GM21447 (cell line): ENCODE results near the gene RETREG2.

Experiments
- ATAC-seq: cut with Tn5 transposase; IDR thresholded peaks from one replicate; pipeline ENCODE4 v1.9.1; 2021; ENCODE audit not compliant: unreplicated experiment

The RETREG2 gene

DNA sequence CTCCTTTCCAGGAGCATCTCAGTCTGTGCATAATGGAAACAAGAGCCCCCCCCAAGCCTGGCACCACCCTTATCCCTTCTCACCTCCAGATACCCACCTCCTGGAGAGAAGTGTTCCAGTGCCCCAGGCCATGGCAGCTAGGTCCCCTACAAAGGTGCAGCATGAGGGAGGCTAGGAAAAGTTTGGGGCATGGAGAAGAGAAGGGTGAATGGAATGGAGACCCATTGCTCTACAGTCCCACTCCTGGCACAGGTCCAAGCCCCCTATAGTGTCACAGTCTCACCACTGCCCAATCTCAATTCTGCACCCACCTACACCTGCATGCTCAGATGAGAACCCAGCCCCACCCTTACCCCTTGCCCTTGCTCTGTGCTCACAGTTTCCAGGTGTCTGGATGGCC, 9.1 kb upstream of the RETREG2 start:
- ATAC-seq: no peak

DNA sequence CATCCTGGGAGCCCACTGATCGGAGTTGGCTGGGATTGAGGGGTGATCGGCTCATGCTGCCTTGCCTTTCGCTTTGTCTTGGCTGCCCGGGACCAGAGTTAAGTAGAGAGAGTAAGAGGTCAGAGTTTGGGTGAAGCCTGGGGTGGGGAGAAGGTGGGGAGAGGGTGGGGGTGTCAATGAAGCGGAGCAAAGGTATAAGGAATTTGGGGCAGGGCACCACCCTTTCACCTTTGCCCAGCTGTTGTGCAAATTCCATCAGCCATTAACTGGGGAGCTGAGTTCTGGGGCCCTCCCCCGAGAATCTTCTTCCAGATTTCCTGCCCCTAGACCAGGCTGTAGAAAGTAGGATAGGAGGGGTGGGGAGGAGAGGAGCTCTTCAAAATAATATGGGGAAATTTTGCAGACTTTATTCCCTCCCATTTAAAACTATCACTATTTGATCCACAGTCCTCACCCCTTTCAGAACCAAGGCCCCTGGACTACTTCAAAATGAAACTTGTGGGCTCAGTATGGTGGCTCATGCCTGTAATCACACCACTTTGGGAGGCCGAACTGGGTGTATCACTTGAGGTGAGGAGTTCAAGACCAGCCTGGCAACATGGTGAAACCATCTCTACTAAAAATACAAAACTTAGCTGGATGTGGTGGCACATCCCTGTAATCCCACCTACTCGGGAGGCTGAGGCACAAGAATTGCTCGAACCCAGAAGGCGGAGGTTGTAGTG, 8.0 kb upstream of the RETREG2 start, which contains the start of gene SLC23A3:
TSS of gene SLC23A3 (minus strand) at position 100 of the 725 bp plus-strand sequence. CDS start at position 55, 45 bp downstream.
- ATAC-seq: no peak

DNA sequence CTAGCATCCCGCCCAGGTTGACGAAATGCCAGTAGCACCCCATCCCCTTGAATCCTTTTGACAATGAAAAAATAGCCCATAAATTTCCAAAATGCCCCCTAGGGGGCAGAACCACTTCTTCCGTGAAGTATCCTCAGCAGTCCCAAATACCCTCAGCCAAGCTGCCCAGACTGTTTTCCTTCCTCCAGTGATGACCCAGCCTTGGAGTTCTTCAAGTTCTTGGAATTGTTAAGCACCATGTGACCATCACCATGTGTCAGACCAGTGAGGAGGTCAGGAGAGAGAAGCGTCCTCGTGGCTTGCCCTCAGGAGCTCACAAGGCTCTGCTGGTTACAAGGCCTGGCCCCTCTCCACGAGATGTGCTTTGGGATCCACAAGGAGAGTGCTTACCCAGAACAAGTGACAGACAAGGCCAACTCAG, 6.8 kb upstream of the RETREG2 start:
- no peak for ATAC-seq

DNA sequence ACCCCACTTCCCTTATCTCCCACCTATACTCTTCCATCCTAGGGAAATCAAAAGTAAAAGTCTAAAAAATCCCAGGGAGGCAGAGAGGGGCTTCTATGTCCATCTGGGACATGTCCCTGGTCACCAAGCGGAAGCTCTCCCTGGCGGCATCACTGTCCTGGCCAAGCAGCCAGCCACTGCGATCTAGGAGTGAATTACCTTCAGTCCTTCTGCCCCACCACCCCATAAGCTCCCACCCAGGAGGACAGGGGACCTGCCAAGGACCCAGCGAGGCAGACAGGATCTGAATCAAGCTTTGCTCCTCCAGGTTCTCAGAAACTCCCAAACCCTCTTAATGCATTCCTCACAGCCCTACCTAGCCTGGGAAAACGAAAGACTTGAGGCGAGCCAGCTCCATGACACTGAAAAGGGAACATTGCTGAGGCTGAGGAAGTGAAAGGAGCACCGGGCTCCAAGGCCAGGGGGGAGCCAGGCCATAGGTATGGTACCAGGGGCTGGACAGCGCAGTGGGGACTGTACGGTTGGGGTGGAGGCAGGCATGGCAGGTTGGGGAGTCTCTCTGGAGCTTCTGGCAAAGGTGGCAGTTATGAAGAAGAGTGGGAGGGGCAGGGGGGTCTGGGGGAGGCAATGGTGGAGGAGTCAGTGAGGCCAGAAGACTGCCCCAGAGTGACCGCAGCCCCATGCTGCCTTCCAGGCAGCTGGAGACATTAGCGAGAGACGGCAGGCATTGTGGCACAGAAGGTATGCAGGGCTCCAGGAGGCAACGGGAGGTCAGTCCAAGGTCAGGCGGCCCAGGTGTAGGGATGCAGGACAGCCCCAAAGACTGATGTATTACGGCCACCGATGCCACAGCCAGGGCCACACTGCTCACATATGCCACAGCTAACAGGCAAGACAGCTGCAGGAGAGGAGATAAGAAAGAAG, 5.6 kb upstream of the RETREG2 start:
- no peak for ATAC-seq

DNA sequence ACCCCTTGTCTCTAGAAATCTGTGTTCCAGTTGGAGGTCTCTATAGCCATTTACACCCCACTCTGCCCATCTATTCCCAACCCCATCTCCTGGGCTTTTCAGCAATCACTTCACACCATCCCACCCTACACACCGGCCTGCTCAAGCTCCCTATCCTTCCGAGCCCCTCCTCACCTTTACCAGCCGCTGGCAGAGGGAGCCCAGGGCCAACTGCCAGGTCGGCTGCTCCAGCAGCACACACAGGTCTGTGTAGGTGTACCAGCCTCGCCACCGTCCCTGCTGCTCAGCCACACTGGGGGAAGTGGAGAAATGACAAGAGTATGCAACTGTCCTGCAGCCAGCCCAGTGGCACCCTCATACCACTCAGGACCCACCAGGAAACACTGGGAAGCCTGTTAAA, 4.9 kb upstream of the RETREG2 start:
- ATAC-seq: no peak

DNA sequence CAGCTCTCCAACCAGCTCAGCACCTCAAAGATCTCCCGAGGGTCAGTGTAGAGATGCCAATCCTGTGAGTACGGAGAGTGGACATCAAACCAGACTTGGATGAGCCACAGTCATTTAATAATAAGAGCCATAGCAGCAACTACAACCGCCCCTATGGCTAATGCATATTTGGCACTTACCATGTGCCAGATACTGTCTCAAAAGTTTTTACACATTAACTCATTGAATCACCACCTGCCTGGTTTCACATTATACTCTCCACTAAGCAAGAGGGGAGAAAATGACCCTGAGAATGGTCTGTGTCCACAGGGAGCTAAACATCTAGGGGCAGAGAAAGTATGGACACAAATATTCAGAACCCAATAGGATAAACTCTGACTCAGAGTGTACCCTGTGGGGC, 3.9 kb upstream of the RETREG2 start:
- ATAC-seq: no peak

DNA sequence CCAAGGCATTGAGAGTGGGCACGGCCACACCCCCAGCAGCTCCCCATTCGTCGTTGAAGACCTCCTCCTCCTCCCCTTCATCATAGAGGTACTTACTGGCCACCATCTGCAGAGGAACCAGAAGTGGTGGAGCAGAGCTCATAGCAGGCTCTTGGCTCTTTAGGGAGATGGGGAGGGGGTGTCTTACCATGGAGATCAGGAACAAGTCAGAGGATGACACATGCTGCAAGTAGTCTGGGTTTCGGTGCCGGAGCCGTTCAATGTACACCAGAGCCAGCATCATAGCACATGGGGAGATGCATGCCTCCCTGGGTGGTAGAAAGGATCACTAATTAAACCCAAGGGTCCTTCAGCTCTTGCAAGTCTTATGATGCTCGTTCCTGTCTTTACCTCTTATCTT, 3.3 kb upstream of the RETREG2 start:
- ATAC-seq: no peak

DNA sequence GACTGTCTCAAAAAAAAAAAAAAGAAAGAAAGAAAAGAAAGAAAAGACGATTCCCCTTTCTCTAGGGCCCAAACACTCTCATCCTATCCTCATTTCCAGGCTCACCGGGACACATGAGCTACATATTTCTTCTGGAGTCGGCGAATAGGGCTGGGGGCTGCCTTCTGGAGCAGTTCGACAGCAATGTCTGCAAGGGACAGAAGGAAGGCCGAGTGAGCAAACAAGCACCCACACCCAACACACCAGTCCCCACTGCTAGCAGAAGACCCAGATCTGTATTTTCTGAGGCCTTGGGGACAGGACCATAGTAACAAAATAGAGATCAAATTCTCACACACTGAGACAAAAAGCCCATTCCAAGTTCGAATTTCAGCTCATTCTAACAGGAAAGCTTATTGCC, 2.6 kb upstream of the RETREG2 start:
- no peak for ATAC-seq

DNA sequence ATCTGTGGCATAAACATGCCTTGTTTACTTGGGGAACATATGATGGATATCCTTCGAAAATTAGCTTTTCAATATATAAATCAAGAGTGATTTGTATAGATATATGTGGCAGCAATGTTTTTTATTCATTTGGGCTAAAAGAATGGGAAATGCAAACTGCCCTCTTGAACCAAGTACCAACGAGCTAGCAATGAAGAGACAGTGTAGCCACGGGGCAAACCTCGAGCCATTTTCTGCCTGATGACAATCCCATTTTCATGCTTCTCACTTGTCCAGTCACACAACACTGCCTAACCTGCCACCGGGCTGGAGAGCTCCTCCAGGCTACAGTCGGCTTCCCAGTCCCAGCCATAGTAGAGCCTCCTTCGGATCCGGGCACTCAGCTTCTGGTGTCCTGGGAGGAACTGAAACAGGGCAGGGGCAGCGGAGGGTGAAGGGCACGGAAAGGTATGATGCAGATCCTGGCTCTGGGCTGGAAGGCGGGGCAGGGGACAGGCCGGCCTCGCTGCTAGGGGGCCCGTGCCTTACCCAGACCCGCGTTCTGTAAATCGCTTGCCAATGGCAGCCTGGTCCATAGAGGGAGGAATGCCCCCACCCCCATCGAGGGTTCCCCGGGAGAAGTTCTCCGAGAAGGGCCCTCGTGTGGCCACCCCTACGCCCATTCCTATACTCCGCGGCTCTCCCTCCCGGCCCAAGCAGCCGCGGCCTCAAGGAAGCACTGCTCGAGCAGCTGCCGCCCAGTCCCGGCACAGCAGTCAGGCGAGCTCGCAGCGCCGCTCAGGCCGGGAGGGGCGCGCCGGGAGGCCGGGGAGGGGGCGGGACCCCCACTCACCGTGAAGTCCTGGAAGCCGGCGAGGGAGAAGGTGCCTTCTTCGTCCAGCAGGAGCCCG, 1.9 kb upstream of the RETREG2 start:
- ATAC-seq: peak; percentile 41

DNA sequence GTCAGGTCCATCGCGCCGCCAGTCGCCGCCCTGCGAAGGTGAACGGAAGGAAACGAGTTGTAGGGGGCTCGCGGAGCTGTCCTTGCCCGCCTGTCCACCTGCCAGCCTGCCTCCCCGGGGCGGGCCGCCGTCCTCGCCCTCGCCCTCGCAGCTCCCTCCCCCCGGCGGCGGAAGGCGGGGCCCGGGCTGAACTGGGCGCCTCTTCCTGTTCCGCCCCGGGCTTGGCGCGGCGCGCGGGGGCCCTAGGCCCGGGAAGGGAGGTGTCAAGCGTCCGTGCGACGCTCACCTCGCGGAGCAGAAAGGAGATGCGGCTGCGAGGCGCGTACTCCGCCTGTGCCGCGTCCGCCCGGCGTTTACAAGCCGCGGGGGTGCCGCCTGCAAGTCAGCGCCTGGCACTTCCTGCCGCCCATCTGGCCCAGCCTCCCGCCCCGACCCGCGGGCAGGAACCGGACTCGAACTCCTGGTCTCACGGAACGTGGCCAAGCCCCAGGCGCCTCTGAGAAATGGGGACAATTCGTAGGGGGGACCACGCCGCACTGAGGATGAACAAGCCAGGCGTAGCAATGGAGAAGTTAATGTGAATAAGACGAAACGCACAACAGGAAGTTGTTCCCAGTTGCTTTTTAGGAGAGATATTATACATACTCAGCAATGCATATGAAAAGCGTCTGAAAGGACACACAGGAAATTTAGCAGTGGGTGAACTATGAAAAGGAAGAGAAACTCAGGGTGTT, 1.1 kb upstream of the RETREG2 start, which contains the start of gene CNPPD1:
TSS of gene CNPPD1 (minus strand) at position 108 of the 734 bp plus-strand sequence. CDS start at position 11, 97 bp downstream.
- ATAC-seq: peak; percentile 65

DNA sequence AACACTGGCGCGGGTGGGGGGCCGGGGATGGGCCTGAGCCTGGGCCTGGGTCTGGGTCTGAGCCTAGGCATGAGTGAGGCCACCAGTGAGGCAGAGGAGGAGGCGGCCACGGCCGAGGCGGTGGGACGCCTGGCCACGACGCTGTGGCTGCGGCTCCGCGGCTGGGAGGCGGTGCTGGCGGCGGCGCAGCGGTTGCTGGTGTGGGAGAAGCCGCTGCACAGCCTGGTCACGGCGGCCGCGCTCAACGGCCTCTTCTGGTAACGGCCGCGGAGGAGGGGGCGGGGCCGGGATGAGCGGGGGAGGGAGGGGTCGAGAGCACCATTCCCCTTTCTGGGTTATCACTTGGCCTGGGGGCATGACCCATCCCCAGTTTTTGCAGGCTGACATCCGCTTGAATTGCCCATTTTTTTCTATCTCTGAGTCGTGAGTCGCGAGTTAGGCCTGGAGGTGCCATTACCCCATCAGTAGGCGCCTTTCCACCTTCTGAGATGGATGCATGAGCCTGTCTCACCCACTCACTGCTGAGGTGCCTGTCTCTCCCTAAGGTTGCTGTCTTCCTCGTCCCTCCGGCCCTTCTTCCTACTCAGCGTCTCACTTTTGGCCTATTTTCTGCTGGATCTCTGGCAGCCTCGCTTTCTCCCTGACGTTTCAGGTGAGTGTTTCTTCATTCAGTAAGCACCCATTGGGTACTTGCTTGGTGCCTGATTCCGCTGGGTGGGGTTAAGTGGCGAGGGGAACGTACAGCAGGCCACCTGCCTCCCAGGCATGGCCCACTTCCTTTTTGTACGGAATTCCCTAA, 501 bp downstream of the RETREG2 start:
- ATAC-seq: peak; percentile 13

DNA sequence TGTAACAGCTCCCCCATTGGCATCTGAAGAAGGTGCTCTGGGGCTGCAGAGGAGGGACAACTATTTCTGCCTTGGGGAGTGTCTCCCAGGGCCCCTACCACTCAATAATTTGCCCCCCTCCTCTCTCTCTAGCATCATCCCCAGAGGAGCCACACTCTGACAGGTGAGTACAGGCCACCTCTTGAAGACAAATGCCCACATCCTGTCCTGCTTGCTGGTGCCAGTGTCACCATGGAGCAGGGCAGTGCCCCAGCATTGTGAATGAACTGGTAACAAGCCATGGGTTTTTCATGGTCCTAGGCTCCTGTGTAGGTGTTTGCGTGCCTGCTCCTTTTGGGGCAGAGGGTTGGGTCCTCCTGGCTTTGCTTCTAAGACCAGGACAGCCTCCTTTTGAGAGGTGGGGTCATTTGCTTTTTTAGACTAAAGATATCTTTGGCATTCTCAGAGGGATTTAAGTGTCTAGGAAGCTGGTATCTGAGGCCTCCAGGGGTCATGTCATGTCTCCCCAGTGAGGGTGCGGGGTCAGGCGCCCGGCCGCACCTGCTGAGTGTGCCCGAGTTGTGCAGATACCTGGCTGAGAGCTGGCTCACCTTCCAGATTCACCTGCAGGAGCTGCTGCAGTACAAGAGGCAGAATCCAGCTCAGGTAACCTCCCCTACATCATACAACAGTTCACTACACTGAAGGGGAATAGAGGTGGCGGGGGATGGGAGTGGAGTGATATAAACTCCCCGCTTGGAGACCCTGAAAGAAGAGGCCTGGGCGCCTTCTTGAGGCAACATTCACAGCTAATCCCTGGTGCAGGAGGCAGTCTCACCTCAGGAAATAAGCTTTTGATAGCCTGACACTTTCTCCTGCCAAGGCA, 1.8 kb downstream of the RETREG2 start:
- ATAC-seq: no peak

DNA sequence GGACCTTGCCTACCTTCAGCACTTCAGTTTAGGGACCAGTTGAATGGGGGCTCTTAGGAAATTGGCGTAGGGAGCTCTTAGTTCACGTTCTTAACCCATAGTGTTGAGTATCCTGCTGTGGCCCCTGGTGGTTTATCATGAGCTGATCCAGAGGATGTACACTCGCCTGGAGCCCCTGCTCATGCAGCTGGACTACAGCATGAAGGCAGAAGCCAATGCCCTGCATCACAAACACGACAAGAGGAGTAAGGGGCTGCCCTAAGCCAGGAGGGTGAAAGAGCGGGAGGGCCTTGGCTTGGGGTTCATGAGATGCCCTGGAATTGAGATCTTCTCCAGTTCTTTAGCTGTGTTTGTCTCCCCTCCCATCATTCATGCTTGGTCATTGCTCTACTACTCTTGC, 2.9 kb downstream of the RETREG2 start:
- ATAC-seq: no peak

DNA sequence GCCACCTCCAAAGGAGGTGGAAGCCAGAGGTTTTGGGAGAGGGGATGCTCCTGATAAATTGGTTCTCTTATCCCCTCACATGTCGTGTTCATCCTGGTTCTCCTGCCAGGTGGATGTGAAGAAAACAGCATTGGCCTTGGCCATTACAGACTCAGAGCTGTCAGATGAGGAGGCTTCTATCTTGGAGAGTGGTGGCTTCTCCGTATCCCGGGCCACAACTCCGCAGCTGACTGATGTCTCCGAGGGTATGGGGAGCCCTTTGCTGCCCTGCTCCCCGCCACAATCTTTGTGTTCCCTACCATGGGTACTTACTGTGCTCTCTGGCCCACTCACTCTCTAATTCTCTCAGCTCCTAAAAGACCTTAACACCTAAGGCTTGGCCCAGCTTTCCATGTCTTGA, 3.5 kb downstream of the RETREG2 start:
- no peak for ATAC-seq

DNA sequence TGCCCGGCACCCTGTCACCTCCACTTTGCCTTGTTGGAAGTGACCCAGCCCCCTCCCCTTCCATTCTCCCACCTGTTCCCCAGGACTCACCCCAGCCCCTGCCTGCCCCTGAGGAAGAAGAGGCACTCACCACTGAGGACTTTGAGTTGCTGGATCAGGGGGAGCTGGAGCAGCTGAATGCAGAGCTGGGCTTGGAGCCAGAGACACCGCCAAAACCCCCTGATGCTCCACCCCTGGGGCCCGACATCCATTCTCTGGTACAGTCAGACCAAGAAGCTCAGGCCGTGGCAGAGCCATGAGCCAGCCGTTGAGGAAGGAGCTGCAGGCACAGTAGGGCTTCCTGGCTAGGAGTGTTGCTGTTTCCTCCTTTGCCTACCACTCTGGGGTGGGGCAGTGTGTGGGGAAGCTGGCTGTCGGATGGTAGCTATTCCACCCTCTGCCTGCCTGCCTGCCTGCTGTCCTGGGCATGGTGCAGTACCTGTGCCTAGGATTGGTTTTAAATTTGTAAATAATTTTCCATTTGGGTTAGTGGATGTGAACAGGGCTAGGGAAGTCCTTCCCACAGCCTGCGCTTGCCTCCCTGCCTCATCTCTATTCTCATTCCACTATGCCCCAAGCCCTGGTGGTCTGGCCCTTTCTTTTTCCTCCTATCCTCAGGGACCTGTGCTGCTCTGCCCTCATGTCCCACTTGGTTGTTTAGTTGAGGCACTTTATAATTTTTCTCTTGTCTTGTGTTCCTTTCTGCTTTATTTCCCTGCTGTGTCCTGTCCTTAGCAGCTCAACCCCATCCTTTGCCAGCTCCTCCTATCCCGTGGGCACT, 4.5 kb downstream of the RETREG2 start:
- ATAC-seq: no peak

DNA sequence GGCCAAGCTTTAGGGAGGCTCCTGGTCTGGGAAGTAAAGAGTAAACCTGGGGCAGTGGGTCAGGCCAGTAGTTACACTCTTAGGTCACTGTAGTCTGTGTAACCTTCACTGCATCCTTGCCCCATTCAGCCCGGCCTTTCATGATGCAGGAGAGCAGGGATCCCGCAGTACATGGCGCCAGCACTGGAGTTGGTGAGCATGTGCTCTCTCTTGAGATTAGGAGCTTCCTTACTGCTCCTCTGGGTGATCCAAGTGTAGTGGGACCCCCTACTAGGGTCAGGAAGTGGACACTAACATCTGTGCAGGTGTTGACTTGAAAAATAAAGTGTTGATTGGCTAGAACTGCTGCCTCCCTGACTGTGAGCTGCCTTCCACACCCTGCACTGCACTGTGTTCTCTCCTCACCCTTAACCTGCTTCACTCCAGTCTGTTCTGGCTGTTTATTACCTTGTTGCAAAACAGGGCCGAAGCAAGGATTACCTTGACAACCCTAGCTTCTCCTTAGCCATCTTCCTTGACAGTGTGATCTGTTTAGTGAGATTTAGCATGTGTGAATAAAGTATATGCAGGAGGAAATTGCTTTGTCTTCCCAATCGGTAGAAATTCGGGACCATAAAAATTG, 5.2 kb downstream of the RETREG2 start:
- ATAC-seq: no peak

DNA sequence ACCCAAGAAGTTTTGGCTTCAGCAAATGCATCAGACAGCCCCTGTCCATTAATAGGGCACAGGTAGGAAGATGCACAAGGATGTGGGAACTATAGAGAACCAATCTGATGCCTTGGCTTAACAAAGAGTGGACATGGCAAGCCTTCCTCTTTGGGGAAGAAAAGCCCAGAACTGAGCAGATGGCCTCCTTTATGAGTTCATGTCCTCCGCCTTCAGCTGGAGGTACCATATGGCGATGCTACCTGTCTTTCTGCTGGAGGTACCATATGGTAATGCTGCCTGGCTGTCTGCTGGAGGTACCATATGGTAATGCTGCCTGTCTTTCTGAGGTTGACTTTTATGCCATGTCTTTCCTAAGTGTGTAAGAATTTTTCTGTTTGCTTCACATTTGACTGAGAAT, 6.0 kb downstream of the RETREG2 start:
- no peak for ATAC-seq
